Stimulated activated CD8-positive, alpha-beta memory T cell treated with anti-CD3 and anti-CD28 coated beads, Interleukin-15, amount 100 ng/mL, for 48 hours (primary cell): ENCODE measurements around the gene OR8D1.

Experiments
- DNase-seq, 2 donors: peaks; one replicate each; pipeline ENCODE4 v3.0.0-alpha.2; 2020; ENCODE audit warnings: low read depth in 2 of 2

OR8D1 gene

DNA sequence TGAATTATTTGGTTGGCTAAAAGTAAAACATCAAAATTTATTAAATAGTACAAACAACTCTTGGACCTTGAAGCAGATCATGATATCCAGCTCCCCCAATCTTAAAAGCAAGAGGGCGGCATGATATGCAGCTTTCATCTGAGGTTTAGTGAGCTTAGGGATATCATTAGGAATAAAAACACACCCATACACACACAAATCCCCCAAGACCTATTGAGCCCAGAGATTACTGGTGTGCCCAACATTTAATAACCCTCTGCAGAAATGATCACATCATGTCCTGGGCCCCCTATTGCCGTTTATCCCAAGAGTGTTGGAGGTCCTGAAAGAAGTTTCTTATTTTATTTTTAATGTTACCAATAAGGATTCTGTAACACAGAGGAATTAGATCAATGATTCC lies at the start of gene OR8D1:
TSS of gene OR8D1 (minus strand) at position 101 of the 400 bp plus-strand sequence. CDS start 3,183 bp downstream, outside the sequence.
- DNase-seq, result no peak

DNA sequence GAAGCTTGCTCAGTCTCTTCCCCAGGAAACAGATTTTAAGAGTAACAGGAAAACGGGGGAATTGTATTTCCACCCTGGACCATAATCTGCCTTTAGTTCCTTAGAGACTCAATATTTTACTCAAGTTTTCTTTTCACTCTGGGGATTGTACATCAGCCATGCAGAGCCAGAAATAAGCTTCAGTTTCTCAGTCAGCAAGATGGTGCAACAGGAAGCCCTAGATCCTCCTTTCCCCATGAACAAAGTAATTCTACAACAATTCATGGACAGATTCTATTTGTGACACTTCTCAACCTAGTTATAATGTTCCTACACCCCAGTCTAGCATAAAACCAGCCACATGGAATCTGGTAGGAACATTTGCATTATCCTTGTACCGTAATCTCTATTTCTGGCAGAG lies 45.8 kb upstream of the OR8D1 start:
- DNase-seq, result no peak

DNA sequence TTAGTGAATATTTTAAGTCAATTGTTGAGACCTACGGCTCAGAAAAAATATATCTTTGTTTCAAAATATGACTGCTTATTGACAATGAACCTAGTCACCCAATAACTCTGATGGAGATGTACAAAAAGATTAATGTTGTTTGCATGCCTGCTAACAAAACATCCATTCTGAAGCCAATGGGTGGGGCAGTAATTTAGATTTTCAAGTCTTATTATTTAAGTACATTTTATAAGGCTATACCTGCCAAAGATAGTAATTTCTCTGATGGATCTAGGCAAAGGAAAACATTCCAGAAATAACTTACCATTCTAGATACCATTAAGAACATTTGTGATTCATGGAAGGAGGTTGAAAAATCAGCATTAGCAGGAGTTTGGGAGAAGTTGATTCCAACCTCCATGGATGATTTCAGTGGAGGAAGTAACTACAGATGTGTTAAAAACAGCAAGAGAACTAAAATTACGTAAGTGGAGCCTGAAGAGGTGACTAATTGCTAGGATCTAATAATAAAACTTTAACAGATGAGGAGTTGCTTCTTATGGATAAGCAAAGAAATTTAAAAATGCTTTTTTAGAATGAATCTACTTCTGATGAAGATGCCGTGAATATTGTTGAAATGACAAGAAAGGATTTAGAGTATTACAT lies 32.7 kb upstream of the OR8D1 start:
- DNase-seq, result no peak

DNA sequence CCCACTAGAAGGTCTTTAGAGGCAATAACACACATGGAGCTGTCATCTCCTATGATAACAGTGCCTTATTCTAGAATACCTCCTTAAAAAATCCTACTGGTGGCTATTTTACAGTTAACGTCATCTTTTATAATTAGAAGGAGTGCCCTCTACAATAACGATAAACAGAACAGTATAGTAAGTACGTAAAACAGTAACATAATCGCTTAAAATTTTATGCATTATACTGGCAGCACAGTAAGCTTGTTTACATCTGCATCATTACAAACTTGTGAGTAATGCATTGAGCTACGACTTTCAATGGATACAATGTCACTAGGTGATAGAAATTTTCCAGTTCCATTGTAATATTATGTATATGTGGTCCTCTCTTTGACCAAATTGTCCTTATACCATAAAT lies 30.6 kb upstream of the OR8D1 start:
- no peak for DNase-seq

DNA sequence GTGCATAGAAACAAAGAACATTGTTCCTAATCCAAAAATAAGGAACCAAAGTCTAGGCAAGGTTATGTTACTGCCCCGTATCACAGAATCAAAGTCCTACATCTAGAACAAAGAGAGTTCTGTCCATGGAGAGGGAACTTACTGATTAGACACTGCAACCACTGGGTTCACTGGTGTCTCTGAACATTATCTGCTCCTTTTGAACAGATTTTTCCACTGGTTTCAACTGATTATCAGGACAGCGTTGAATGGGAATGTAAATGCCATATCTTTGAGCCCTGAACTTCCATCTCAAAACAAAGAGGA lies 26.3 kb upstream of the OR8D1 start:
- no peak for DNase-seq

GRCh38 chr11:124339396-124340141 lies 25.8 kb upstream of the OR8D1 start:
- no peak for DNase-seq

DNA sequence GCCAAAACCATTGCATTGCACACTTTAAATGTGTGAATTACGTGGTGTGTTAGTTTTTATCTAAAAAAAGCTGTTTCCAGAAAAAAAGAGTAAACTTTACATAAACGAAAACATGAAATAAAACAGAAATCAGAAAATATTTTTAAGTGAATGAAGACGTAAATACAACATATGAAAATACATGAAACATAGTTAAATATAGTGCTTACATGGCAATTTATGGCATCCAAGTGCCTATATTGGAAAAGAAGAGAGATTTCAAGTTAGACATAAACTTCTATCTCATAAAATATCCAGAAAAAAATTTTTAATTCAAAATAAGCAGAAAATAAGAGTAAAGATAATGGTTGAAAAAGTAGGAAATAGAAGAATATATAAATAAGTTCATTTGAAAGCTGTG lies 18.1 kb upstream of the OR8D1 start:
- no peak for DNase-seq

GRCh38 chr11:124329787-124330478 lies 16.2 kb upstream of the OR8D1 start:
- no peak for DNase-seq

DNA sequence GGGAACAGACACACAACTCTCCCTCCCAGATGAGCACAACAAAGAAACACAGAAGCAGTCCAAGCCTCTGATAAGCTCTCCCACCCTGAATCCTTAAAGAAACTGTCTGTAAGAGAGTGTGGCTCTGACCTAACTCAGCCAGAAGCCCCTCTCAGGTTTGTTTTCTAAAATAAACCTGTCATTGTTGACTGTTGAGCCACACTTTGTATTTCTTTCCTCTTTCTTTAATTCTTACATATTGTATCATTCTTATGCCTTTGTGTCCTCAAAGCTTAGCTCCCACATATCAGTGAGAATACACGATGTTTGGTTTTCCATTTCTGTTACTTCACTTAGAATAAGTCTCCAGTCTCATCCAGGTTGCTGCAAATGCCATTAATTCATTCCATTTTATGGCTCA lies 14.0 kb upstream of the OR8D1 start:
- DNase-seq, result no peak

- no peak for DNase-seq
Measured at GRCh38 chr11:124322356-124322755, 8.6 kb upstream of the OR8D1 start.

- DNase-seq, result no peak
Measured at GRCh38 chr11:124320097-124320496, 6.3 kb upstream of the OR8D1 start, which contains the start of gene OR8D2. OR8D2 (minus strand) TSS chr11:124320197; CDS start chr11:124320197, 0 bp downstream.

- no peak for DNase-seq
Measured at GRCh38 chr11:124315052-124315451, 1.3 kb upstream of the OR8D1 start.

DNA sequence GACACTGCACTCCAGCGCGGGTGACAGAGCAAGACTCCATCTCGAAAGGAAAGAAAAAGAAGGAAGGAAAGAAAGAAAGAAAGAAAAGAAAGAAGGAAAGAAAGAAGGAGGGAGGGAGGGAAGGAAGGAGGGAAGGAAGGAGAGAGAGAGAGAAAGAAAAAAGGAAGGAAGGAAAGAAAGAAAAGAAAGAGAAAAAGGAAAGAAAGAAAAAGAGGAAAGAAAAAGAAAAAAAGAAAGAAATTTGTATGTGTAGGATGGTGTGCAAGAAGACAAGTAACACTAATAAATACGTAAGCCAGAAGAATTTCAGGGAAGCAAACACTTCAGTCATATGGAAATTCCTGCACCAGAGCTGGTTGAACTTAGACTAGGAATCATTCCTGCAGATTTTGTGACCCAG lies 618 bp downstream of the OR8D1 start:
- DNase-seq, result no peak

DNA sequence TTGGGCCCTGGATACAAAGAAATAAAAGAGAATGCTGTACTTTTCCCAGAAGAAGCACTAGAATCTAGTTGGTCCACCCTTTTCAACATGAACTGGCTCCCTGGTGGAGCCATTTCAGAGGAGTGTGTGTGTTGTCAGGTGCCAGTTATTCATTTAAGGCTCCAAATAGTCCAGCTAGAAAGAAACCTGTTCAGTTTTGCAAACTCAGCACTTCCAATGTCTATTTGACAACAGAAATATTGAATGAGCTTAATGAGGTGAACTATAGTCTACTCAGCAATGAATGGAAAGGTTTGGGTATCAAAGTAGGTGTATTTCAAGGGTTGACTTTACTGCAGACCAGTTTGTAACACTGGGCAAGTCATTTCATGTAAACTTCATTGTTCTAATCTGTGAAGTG lies 2.1 kb downstream of the OR8D1 start:
- no peak for DNase-seq

- DNase-seq, result no peak
Measured at GRCh38 chr11:124311269-124311668, 2.5 kb downstream of the OR8D1 start.

DNA sequence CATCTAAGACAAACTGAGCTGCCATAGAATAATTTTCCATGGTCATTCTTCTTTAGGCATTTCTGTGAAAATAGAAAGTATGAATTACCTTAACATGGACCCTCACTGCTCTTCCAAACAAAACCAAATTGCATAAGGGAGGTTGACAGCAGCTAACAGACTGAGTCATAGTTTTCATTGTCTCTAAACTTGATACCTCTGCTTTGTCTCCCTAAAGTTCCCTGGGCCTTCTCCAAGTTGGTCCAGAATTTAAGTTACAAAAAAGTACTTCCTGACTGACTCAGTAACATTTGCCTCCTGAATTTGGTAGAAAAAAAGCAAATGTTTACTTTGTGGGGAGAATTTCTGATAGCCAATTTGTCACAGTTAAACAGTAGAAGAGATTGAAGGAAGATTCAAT lies 3.0 kb downstream of the OR8D1 start:
- DNase-seq, result no peak

- DNase-seq, result no peak
Measured at GRCh38 chr11:124307093-124307492, 6.7 kb downstream of the OR8D1 start.

DNA sequence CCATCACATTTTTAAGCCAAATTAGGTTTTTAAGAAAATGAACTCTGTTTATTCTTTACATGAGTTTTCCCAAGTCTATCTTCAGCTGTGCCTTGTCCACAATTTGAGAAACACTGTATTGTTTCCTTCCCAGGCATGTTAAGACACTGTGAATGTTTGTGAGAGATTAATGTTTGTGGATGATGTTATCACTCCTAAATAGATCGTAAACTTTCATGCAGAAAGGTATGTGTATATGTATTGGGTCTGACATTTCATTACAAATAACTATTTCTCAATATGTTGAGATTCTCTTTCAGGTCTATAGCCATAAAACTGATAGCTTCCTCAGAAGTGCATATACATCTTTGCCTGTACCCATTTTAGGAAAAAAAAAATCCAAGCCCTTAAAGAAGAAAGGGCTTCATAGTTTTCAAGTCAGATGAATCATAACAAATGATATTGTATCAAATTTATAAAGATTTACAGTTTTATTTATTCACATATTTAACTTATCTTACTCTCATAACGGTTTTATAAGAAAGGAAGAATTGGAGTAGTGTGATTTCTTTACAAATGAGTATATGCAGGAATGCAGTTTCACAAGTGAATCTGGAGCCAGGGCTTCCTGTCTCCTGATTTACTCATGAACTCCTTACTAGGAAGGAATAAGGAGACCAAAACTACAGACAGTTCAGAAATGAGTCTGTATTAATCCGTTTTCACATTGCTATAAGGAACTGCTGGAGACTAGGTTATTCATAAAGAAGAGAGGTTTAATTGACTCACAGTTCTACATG lies 11.2 kb downstream of the OR8D1 start:
- DNase-seq, result no peak

DNA sequence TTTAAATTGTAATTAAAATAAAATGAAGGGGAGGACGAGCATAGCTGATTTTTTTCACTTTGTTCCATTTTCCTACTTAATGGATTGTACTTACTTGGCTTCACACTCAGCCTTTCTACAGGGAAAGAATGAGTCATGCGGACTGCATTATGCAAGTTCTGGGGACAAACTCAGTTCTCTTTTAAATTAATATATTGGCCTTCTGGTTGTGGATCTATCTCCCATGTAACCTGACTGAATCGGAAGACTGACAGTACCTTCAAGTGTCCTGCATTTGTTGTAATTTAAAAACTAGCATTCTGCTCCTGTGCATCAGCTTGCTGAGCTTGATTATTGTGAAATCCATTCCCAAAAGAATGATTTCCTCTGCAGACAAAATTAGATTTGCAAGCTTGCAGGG lies 12.2 kb downstream of the OR8D1 start:
- no peak for DNase-seq

GRCh38 chr11:124297921-124298320 lies 15.8 kb downstream of the OR8D1 start:
- no peak for DNase-seq

- no peak for DNase-seq
Measured at GRCh38 chr11:124296016-124296415, 17.7 kb downstream of the OR8D1 start.

- no peak for DNase-seq
Measured at GRCh38 chr11:124294687-124295086, 19.1 kb downstream of the OR8D1 start.
